ENCODE data around the gene SBNO2.
A peak's percentile ranks its signal among the peaks of the same experiment; 100 is the strongest.

The SBNO2 gene

GRCh38 chr19:1167687-1168571 lies 6.1 kb downstream of the SBNO2 start:
- no peak for DNase-seq

- no peak for DNase-seq
Measured at GRCh38 chr19:1166872-1167573, 7.0 kb downstream of the SBNO2 start.

DNA sequence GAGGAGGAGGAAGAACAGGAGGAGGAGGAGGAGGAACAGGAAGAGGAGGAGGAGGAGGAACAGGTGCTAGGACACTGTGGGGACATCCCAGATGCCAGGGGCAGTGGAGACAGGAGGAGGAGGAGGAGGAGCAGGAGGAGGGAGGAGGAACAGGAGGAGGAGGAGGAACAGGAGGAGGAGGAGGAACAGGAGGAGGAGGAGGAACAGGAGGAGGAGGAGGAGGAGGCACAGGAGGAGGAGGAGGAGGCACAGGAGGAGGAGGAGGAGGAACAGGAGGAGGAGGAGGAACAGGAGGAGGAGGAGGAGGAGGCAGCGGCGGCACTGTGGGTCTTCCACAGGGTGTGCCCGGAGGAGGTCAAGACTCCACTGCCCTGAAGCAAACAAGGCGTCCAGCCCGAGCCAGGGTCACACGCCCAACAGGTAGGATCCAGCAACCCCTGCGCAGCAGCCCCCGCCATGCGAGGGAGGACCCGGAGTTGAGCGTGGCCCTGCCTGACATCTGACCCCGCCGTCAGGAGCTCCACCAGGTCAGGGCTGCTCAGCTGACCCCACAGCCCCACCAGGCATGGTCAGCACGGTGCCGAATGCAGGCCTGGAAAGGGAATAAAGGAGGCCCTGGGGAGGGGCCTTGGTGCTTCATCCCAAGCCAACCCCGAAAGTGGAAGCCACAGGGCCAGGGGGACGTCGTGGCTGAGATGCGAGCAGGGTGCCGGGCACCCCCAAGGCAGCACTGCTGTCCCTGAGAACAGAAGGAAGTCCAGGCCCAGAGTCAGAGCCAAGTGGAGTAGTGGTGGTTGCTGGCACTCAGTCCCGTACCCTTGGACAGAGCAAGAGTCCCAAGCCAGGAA lies 9.2 kb downstream of the SBNO2 start:
- DNase-seq: no peak

- DNase-seq: no peak
Measured at GRCh38 chr19:1163934-1164683, 10.0 kb downstream of the SBNO2 start.

DNA sequence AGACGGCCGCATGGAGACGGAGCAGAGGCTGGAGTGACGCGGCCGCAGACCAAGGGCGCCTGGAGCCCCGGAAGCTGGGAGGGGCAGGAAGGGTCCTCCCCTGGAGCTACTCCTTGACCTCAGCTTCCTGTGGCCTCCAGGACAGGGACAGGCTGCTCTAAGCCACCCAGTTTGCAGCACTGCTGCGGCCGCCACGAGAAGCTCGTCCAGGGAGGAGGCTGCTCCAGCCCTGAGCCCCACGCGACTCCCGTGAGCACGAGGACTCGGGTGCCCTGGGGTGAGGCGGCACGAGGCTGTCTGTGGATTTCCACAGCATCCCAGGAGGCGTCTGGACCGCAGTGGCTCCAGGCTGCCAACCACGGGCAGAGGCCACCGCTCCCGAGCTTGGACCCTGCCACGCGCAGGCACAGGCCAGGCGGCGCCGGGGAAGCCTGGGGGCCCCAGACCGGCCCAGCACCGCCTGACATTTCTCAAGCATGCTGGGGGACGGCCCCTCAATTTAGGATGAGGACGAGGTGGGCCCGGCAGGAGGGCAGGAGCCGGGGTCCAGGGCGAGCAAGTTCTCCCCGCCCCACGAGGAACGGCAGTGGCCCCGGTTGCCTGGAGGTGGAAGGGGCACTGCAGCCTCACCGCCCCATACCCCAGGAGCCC lies 10.7 kb downstream of the SBNO2 start:
- DNase-seq: peak; percentile 63 to 80 (median 76)

GRCh38 chr19:1162404-1163282 lies 11.4 kb downstream of the SBNO2 start:
- no peak for DNase-seq

- no peak for DNase-seq
Measured at GRCh38 chr19:1161716-1162115, 12.4 kb downstream of the SBNO2 start.

DNA sequence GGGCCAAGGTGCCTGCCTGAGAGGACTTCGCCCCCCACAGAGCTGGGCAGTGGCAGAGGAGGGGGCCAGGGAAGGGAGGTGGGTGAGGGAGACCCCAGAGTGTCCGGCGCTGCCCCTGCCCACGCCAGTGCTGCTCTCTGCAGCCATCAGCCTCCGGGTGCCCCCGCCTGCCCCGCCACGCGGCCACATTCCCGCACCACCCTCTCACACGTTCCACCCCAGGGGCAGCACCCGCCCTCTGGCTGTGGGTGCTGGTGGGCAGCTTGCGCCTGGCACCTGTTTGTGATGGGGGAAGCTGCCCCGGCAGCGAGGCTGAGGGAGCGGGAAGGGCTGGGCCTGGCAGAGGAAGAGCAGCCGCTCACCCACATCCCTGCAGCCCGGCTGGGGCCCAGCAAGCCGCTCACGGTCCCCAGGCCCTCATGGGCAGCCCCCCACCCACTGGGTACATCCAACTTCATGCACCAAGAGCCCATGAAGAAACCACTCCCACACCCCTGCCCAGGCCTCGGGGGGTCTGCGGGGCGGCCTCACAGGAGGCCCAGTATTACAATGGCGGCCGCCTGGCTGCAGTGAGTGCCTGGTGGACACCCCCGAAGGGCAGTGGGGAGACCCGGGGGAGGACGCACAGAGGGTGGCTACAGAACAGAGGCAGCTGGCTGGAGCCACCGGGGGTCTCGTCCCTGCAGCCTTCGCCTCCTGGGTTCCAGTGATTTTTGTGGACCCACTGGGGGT lies 14.0 kb downstream of the SBNO2 start:
- DNase-seq: no peak

- no peak for DNase-seq
Measured at GRCh38 chr19:1158885-1159448, 15.1 kb downstream of the SBNO2 start.

GRCh38 chr19:1157931-1158884 lies 15.9 kb downstream of the SBNO2 start:
- no peak for DNase-seq

DNA sequence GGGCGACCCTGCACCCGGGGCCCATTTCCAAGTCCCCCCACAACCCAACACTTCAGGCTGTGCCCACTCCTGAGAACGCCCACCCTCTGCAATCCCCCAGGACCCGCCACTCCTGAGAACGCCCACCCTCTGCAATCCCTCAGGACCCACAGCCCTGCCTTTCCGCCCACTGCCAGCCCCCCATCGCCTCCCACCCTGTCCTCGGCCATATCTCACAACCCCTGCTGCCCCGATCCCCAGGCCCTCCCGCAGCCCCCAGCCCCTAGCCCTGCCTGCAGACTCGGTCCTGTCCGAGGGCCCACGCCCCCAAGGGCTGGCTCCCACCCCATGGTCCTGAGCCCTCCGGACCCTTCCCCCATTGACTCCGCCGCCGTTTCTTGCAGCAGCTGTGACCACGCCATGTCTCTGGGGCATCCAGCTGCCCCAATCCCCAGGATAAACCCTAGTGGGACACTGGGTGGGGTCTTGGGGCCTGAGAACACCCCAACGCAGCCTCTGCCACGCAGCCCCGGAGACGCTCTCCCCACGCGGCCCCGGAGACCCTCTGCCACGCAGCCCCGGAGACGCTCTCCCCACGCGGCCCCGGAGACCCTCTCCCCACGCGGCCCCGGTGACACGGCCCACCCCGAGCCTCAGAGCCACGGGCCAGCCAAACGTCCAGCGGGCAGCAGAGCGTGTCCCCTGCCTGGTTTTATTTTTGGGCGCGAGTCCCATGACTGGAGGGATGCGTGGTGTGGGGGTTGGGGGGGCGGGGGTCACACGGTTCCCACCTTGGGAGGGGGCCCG lies 17.0 kb downstream of the SBNO2 start:
- no peak for DNase-seq

- no peak for DNase-seq
Measured at GRCh38 chr19:1156305-1156801, 17.7 kb downstream of the SBNO2 start.

DNA sequence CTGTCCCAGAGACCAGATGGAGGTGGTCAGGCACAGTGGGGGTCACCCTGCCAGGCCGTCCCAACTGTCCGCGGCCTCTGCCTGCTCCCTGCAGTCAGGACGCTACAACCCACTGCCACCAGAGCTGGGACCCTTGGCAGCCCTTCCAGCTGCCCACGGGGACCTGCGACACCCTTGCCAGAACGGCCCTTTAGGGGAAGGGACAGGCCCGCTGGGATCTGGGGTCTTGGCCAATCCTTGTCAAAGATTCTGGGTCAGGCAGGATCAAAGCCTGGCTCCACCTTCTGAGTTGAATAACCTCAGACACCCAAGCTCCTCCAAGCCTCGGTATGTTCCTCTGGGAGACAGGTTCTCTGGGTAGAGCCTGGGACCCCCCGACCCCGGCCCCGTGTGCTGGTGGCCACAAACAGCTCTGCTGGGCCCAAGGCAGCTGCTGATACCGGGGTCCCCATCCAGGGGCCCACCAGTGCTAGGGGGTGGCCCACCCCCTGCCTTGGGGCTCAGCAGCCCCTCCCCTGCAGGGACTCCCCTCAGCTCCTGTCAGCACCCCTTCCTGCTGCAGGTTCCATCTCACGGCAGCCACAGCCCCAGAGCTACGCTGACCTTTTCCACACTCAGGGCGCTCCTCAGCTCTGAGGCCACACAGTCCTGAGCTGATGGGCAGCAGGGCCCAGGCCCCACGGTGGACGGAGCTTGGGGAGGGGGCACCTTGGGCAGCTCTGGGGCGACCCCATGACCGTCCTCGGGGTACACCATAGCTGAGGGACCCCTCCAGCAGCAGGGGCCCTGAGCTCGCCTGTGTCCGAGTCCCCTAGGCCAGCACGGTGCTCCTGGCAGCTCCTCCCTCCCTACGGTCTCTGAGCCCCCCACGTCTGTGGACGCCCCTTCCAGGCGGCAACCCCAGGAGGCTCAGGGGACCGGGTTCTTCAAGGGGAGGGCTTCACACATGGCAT lies 18.4 kb downstream of the SBNO2 start:
- DNase-seq: peak in 1 of 3 donors; percentile 39

- DNase-seq: peak; percentile 94 to 95 (median 95)
Measured at GRCh38 chr19:1154731-1155351, 19.2 kb downstream of the SBNO2 start.

DNA sequence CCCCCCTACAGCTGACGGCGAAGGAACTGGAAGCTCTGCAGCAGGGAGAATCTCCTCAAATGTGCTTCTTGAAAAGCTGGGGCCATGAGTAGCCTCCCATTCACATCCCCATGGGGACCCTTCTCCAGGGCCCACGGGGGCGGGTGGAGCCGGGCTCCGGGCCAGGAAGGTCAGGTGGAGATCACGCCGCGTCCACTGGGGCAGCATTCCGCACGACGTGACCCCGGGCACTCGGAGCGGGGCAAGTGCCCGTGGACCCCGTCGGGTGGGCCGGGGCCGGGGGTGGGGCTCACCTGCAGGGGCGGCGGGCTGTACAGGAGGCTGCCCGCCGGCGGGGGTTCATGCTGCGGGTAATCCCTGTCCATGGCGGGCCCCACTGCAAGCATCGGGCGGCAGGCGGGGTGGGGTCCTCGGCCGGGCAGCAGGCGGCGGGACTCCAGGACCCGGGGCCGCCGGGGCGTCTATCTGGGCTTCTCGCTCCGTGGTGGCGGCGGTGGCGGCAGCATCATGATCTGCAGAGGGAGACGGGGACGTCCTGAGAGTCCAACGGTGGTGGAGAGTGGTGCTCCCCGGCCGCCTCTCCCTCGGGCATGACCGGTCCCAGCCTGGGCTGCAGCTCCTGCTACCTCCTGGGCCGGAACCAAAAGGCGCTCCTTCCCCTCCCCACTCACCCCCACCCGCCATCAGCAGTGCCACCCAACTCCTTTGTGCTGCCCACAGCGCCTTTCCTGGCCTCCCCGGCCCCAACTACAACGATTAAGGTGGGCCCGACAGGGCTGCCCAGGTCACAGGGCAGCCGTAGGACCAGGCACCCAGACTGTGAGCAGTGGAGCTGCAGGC lies 20.0 kb downstream of the SBNO2 start:
- no peak for DNase-seq
